ENCODE measurements around the gene MLLT3.

The MLLT3 gene

DNA sequence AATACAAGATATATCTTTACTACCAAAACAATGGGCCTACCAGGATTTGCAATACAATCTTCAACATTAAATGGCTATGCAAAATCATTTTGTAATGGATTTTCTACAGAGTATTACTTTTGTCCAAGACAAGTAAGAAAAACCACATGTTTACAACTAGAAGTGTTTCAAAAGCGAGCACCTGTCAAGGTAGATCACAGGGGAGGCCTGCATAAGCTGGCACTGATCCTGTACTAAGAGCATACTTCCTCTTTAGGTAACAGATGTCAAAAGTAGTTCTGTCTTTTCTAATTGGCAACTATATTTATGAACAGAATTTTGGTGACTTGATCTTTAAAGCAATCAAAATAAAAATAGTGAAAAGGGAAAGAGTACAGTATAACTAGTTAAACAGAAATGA, 249.0 kb downstream of the MLLT3 start:
- DNase-seq, result no peak

DNA sequence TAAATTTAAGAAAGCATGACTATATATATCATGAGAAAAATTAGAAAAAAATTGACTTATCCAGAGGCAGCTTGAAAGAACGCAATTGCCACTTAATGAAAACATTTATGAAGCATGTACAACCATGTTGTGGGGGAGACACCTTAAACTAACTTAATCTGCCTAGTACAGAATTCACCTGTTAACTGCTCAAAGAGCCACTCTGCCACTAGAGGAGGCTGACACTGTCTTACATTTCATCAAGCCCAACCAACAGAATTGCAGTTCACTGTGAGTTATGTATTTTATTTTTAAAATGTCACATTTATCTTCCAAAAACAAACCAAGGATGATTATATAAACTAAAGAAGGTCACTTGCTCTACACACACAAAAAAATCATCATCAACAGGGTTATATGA, 252.9 kb downstream of the MLLT3 start:
- no peak for DNase-seq

DNA sequence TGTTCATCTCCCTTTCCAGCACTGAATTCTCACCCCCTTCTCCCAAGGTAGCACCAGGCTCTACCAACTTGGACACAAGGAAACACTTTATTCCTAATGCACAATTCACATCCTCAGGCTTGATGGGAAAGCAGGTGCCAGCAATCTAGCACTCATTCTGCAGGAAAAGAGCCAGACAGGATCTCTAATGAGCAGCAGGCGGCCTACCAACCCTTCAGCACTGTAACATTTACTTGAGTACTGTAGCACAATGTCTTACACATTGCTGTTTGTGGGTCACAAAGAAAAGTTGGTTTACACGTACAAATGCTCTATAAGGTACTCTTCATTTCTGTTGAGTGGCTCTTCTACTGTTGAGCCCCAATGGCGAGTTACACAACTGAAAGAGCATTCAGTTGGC, 254.4 kb downstream of the MLLT3 start:
- DNase-seq, result no peak

DNA sequence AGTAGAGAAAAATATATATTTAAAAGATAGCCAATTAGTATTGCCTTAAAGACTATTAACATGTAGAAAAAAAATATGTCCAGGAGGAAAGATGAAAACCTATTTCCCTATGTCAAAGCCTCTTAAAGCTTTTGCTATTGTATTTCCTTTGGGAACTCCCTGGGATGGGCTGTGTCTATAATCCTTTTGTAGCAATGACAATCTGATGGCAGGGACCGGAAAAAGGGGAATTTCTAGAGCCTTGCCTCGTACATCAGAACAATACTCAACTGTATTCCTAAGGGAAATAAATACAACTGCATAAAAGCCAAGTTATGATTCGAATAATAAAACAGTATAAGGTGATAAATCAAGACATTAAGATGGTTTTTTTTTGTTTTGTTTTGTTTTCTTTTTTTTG, 257.3 kb downstream of the MLLT3 start:
- no peak for DNase-seq

DNA sequence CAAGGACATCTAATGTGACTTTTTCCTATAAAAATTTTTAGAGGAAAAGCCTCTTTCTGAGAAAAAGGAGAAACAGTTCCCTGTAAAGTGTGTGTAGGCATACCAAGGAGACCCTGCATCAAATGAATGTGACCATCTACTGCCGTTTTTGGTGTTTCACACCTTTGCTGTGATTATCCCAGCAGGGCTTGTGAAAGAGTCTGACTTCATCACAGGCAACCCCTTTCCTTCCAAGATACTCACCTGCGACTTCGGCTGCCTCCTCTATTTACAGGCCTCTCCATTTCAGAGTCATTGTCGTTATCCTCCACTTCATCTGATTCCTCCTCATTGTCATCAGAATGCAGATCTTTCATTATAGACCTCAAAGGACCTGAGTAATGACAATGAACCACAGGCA, 259.1 kb downstream of the MLLT3 start:
- no peak for DNase-seq

DNA sequence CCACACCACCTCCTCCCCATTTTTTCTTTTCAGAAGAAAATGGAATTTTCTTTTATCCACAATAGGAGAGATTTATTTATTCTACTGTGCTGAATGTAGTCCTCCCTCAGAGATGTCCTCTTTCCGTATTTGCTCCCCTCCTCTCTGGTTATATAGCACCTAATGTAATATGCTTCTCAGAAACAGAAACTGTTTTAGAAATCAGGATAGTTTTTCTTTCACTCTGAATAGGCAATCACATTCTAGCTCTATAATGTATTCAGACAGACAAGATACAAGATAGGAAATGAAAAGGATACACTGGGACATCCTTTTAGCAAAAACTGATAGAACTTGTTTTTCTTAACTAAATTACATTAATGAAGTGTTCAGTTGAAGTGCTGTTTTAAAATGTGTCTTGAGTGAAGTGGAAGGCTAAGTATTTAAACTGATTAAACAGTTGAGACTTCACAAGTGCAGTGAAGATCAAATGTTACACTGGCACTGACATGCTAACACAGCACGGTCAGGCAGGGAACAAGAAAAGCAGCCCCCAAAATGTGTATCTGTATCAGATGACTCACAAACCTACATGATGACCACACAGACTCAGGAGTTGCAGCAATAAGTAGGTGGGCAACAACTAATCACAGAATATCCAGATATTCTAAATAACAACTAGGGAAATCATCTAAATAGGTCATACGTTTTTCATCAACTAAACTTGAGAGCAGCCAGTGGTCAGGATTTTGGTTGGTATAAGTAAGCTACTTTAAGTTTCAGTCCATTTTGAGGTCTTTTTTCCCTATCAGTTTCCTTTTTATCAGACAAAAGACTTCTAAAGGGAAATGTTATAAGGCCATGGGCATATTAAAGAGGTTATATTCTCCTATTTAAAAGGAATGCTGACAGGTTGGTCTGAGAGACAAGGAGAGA, 260.4 kb downstream of the MLLT3 start:
- no peak for DNase-seq

DNA sequence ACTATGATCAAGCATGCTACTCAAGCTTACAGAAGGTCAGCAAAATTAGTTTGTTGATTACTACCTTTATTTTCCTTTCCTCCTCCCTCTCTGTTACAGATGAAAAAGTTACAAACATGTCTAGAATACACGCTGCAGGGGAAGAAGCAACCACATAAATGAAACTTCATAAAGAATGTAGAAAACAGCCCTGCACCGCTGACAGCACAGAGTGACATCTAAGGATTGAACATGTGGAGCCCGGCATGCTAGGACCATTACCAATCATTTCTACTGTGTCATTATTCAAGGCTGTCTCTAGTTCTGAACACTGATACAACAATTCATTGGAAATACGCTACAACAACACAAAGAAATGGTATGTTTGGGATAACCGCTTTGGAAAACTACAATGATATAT, 261.1 kb downstream of the MLLT3 start:
- no peak for DNase-seq

DNA sequence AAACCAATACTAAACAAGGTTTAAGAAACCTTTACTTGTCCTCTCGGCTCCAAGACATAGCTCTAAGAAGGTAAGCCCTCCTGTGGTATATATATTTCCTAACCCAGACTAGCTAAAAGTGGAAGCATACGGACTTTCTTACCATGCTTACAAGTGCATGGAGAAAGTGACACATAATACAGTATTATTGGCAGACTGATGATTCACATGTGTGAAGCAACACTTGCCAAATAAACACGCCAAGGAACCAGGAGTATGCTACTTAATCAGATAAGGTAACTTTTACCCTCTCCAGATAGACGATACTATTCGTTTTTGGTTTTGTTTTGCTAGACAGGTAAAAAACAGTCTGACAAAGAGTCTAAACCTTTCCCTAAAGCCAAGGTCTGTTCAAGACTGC, 264.1 kb downstream of the MLLT3 start:
- DNase-seq, result no peak

DNA sequence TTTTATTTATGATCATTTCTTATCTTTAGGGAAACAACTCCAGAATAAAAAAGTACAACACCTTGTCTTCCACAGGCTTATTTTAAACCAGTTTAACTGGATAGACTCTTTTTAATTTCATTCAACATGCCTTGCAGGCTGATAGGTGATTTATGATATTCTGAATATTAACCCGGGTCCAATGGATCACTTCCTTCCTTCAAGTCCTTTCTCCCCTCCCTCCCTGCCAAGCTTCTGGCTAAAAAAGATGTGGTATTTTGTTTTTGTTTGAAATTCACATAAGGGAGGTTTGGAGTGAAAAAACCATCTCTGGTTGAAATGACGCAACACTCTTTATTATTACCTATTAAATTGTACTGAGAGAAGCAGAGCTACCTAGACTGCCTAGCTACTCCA, 265.3 kb downstream of the MLLT3 start:
- DNase-seq, result no peak

DNA sequence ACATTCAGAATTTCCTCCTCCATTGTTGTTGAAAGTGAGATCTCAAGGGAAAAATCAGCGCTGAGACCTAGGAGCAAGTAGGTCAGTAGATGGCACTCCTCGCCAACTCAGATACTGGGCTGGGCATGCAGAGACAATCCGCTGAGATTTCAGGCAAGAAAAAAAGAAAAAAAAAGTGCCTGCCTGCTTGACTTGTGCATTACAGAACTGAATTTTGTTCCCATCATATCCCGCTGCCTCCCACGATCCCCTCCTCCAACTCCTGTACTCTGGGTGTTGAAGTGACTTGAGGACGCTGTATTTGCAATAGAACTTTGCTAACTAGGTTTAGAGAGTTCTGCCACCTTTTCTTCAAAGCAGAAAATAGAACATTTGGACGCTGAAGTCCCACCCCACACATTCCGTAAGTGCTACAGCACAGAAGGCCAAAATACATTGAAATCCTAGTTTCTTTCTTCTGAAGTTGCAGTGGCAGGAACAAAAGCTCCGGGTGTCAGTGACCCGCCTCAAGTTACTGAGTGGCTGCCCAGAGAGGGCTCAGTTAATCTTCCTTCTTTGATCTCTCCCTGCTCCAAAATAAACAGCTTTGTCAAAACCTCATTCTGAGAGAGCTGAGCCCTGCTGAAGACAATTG, 265.8 kb downstream of the MLLT3 start:
- DNase-seq, result peak; percentile 72

DNA sequence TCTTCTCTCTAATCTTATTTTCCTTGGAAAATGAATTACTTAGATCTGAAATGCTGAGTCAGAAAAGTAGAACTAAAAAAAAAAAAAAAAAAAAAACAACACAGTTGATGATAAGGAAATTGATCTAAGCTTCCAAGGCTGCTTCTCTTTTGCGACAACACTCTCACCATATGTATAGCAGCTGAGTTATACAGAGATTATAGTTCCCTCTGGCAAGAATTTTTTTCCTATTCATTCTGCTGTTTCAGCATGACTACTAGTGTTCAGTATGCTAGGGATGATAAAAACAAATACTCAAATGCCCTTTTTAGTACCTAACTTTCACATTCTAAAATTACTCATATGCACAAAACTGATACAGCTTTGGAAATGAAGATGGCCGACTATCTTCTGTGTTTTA, 267.3 kb downstream of the MLLT3 start:
- DNase-seq, result no peak

DNA sequence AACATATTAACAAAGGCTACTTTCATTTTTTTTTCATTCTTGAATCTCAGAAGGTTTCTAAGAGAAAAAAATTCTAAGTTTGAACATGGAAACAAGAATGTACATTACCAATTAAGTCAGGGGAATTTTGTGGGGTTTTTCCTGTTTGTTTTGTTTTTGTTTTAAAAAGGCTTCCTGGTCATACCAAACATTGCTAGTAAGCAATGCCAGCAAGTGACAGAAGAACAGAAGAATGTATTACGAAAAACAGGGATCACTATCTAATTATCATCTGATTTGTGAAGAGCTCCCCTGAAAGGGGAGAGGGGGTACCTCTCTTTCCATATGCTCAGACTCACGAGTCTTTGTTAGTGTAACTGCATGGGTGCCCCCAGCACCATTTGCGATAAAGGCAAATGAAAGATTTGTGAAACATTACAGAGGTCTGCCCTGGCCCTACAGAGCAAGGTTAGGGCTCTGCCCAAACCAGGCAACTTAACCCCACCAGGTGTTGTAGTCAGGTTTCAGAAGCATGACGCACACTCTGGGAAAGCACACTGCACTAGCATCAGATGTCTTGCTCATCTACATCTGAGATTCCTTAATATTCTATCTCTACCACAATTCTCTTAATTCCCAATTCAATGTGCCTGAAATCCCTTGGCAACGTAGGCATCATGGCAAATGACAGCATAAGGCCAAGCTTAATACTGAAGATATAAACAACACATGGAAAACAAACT, 268.2 kb downstream of the MLLT3 start:
- DNase-seq, result no peak

DNA sequence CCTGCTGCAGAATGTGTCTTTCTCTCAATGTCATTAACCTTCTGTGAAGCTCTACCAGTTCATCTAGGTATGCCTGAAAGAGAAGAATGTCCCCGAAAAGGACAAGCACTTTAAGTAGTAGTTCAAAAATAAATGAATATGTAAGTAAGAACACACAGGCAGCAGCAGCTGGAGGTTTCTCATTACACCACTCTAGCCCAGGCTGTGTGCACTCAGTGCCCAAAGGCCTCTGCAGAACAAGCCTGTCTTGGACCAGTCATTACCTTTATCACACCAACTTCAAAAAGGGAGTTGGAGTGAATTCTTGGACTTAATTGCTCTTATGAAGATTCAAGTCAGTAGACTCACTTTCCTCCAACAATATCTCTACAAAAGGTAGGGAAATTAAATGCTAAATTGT, 268.8 kb downstream of the MLLT3 start:
- no peak for DNase-seq

DNA sequence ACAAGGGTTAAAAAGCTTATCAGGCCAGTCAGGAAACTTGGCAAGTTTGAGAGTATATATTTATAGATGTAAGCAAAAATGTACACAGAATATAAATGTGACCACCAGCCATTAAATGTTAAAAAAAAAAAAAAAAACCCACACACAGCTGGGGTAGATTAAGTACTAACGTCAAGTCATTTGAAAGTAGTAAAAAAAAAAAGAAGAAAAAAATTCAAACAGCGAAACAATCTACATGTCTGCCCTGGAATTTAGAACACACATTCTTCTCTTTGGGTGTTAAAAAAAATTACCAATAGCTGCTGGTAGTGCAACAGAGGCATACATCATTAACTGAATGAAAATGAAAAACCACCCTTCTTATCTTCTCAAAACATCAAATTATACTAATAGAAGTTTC, 269.7 kb downstream of the MLLT3 start:
- DNase-seq, result no peak

DNA sequence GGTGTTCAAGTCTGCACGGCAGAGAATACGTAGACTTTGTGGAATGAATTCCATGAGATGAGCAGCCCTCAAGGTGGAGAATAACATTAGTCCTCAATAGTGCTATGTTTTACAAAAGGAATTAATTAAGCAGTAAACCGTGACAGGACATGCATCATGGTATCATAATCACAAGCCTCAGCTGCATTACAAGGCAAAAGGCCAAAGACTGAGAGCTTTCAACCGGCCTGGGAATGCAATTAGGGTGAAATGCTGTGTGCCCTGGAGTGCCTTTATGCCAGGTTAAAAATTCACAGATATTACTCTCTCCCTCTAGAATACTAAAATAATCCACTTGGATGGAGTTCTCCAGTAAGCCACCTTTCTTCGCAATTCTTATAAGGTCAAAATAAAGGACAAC, 270.6 kb downstream of the MLLT3 start:
- no peak for DNase-seq

DNA sequence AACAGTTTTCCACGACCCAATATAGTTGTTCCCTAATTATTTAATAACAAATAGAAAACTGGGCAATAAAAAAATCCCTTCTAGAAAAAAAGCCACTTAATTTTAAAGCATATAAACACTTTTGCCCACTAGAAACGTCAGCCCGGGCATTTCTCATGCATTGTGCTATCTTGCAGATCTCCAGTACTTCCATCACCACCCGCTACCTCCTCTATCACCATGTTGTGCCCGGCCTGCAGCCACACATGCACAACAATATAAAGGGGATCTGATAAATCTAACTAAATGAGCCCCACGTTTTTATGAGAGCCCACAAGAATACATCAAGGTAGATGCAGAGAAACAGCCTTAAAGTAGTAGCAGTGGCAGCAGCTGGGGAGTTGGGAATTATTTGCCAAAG, 272.7 kb downstream of the MLLT3 start:
- DNase-seq, result no peak

DNA sequence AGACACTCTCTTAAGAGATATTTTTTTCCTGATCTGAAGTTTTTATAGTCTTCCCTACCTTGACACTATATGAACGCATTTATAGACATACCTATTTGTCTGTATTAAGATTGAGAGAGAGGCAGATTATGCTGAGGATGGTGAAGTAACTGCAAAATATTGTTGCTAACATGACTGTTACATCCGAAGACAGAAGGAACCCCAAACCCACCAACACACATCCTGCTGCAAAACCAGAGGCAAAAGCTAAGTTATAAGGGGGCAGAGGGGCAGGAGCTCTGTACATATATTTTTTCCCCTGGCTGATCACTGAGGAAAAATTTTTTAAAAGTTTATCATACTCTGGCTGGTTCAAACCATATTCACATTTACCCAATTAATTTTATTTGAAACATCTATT, 279.0 kb downstream of the MLLT3 start:
- no peak for DNase-seq

DNA sequence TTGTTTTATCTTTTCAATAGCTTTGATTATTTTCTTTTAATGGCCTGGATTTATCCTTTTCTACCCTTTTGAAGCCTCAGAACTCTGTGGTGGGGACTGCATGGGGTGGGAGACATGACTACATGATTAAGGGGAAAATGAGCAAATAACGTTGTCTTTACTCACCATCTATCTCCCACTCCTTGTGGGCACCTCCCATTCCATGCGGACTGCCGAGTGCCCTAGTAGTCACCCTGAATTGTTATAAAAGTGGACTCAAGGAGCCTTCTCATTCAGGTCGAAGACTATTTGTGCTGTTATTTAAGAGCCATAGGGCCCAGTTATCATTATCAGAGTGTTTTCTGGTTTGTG, 281.8 kb downstream of the MLLT3 start:
- DNase-seq, result no peak

DNA sequence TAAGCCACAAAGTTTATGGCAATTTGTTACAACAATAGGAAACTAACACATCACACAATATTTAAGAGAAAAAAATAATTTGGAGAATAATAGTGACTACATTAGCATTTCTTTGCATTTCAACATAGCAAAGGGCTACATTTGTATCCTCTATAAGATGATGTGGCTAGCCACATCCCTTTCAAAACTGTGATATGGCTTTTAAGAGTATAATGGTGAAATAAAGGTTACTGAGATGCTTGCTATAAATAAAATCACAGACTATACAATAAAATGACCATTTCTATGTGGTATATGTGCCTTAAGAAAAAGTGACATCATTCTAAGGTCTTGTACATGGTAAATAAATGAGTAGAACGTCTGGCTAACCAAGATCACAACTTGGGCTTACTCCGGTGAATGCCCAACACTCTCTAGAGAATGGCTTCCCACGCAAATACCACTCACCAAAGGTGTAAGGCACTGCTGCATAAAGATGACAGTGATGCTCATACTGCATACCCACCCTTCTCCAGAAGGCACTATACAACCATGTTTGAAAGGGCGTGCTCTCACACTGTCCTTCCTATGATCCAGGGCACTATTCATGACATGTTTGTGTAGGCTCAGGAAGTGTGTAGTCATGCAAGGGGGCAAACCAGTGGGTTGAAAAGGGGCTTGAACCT, 286.5 kb downstream of the MLLT3 start:
- DNase-seq, result no peak

DNA sequence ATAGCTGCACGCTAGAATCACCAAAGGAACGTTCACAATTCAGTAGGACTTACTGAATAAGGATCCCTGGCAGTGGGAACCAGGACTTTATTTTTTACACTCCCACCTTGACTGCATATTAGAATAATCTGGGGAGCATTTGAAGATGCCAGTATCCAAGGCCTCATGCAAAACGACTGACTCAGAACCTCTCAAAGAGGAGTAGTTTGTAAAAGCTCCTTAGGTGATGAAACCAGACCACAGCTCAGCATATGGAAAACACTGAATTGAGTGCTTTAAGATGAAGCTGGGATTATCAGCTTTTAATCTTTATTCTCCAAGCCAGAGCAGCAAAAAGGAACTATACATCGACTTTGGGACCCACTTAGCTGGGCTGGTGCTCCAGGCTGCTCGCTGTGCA, 288.3 kb downstream of the MLLT3 start:
- no peak for DNase-seq

DNA sequence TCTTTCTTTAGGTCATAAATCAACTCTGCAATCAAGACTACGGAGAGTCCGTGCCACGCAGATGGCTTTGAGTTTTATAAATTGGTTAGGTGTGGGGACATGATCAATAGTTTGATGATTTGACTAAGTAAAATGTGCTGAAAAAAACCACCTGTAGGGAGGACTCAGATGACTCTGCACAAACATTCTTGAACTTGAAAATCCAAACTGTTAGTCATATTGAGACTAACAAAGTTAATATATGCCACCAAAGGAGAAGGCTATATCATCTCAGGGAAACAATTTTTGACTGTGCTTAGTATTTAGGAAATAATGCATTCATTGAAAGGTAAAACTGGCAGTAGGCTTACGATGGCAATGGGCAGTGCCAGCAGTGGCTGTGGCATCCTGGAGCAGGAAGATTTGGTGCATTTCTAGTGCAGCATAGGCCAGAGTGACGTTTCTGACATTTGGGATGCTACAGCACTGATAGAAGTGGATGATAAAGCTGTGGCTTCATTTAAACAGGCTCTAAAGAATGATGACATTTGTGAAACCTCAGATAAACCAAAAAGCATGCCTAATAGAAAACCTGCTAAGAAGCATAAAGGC, 291.1 kb downstream of the MLLT3 start:
- no peak for DNase-seq

DNA sequence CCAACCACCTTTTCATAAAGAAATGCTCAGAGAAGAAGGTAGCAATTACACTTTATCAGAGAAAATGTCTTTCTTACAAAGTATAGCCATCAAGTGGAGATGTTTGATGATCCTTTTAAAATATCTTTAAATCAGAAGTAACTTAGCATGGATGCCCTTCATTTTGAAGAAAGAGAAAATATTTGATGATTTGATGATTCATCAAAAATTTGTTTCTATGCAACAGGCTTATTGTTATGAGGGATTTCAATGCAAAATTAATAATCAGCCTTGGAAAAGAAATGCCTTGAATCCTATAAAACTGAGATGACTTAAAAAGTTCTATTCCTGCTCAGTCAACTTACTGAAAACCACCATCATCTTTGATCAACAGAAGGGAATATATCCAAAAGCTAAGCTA, 291.6 kb downstream of the MLLT3 start:
- DNase-seq, result no peak

DNA sequence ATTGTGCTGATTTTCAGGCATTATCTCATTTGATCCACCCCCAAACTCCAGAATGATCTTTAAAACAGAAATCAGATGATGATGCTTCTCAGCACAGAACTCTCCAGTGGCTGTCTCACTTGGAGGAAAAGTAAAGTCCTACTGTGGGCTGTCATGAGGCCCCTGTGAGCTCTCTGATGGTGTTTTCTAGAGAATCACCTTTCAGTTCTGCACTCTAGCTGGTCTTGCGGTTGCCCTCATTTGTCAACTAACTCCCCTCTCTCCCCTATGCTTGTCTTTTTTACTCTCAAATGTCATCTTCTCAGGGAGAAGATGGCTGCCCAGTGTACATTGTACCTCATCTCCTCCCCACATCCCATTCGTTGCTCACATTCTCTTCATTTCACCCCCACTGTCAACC, 295.8 kb downstream of the MLLT3 start:
- DNase-seq, result no peak
